Measurements from ENCODE around the gene MACC1.
"Not testable (repeated sequence)": the region's sequence is repeated elsewhere in the genome, so short reads cannot be mapped to it uniquely, and the experiment has no call there.

MACC1 gene

DNA sequence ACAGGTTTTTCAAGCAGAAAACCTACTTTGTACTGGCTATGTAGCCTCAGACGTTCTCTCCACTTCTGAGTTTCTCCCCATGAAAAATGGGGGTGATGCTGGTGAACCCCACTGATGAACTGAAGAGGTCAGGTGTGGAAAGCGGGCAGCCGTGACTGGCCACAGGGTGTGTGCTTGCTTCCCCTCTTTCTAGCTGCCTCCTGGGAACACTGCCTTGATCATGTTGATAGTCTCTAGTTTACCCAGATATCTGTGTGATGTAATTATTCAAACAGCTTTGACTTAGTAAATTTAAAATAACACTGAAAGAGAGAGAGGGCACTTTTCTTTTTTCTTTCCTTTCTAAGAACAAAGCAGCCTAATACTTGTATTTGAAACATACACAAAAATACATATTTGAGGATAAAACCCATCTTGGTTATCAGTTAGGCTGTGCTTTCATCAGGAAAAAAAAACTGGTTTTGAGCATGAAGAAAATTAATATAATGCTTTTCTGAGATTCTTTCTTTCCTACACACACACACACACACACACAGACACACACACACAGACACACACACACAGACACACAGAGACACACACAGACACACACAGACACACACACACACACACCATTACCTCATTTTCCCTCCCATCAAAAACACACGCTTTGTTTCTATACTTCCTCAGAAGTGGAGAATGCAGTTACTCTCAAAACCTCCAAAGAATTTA lies 76.7 kb downstream of the MACC1 start:
- no peak for DNase-seq (ENCODE audit: low read depth in 2 of 2)
- no peak overlapping the region for H3K4me3 ChIP-seq (replicated peaks in 1 of 2; ENCODE audit: low read depth in 2 of 2, low read length in 2 of 2)
- TF ChIP-seq, protein P1, sequence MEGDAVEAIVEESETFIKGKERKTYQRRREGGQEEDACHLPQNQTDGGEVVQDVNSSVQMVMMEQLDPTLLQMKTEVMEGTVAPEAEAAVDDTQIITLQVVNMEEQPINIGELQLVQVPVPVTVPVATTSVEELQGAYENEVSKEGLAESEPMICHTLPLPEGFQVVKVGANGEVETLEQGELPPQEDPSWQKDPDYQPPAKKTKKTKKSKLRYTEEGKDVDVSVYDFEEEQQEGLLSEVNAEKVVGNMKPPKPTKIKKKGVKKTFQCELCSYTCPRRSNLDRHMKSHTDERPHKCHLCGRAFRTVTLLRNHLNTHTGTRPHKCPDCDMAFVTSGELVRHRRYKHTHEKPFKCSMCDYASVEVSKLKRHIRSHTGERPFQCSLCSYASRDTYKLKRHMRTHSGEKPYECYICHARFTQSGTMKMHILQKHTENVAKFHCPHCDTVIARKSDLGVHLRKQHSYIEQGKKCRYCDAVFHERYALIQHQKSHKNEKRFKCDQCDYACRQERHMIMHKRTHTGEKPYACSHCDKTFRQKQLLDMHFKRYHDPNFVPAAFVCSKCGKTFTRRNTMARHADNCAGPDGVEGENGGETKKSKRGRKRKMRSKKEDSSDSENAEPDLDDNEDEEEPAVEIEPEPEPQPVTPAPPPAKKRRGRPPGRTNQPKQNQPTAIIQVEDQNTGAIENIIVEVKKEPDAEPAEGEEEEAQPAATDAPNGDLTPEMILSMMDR (IDR thresholded peaks at IDR 0.05; ENCODE audit: low read depth, low read length), result no peak

DNA sequence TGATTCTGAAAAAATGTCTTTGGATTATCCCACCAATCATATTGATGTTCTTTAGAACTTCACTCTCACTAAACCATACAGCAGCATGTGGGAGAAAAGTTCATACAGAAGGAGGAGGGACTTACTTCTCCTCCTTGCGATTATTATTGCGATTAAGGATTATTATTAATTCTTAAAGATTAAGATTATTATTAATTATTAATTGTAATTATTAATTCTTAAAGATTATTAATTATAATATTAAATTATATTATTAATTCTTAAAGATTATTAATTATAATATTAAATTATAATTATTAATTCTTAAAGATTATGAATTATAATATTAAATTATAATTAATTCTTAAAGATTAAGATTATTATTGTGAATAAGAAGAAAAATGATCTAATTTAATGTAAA lies 80.5 kb downstream of the MACC1 start:
- TF ChIP-seq, protein P1 (IDR thresholded peaks at IDR 0.05; ENCODE audit: low read depth, low read length), result no peak
- no peak overlapping the region for H3K4me3 ChIP-seq (replicated peaks in 1 of 2; ENCODE audit: low read depth in 2 of 2, low read length in 2 of 2)
- DNase-seq (ENCODE audit: low read depth in 2 of 2), result no peak

DNA sequence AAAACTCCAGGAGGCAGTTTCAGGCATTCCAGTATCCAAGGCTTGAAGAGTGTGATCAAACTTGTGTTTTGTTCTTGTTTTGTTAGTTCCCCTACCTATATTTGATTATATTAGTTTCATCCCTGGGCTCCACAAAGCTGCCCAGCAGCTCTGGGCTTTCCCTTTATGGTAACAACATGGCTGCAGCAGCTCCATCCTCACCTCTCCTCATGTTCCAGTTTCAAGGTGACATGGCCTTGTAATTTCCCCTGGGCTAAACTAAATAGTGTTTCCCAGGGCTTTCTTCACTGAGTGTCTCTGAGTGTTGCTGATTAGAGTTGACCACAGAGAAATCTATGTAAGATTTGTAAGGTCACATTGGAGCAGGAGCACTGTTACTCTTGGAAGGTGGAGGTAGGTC lies 83.4 kb downstream of the MACC1 start:
- no peak overlapping the region for H3K4me3 ChIP-seq (replicated peaks in 1 of 2; ENCODE audit: low read depth in 2 of 2, low read length in 2 of 2)
- TF ChIP-seq, protein P1 (IDR thresholded peaks at IDR 0.05; ENCODE audit: low read depth, low read length), result no peak
- DNase-seq (ENCODE audit: low read depth in 2 of 2), result no peak

DNA sequence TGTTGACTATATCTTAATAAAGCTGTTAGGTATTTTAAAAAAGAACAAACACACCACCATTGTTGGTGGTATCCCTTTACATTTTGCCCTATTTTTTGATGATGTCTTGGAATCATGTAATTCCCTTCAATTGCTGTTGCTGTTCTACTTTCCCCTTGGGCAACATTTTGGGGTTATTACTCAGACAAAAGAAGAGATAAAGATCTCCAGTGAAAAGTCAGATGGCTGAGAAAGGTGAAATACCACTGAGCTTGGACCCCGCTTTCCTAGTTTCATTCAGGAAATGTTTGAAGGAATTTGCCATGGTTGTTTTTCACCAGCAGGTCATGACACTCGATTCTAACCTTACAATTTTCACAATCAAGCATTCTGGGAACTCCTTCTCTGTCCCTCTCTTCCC lies 84.6 kb downstream of the MACC1 start:
- DNase-seq (ENCODE audit: low read depth in 2 of 2), result no peak
- TF ChIP-seq, protein P1 (IDR thresholded peaks at IDR 0.05; ENCODE audit: low read depth, low read length), result no peak
- H3K4me3 ChIP-seq (replicated peaks in 1 of 2; ENCODE audit: low read depth in 2 of 2, low read length in 2 of 2), result no peak overlapping the region

DNA sequence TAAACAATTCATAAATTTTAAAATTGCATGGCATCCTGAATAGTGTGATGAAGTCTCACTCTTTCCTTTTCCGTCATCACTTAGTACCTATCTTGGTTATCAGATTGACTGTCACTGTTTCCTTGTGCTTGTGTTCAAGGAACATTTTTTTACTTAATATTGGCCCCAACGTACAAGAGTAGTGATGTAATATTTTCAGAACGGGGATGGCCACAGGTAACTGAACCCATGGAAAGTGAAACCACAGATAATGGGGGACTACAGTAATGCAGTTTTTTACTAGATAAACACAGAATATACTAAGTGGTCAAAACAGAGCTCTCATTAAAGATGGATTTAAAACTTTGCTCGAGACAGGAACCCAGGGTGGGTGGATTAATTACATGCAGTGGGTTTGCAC lies 85.4 kb downstream of the MACC1 start:
- DNase-seq (ENCODE audit: low read depth in 2 of 2), result no peak
- TF ChIP-seq, protein P1 (IDR thresholded peaks at IDR 0.05; ENCODE audit: low read depth, low read length), result no peak
- no peak overlapping the region for H3K4me3 ChIP-seq (replicated peaks in 1 of 2; ENCODE audit: low read depth in 2 of 2, low read length in 2 of 2)

DNA sequence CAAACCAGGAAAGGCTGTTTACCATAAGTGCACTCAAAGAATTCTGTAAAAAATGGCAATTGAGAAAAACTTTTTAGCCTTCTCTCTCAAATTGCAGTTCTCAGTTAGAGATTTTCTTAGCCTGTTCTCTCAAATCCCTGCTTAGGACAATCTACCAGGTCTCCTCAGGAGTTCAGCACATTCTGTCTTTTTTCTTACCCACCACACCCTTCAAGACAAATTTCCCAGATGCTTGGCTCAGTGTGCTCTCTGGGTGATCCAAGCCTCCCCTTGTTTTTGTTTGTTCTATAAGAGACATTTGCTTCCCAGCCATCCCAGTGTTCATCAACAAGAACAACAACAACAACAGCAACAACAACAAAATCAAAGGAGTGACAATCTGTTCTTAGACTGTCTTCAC lies 87.3 kb downstream of the MACC1 start:
- TF ChIP-seq, protein P1 (IDR thresholded peaks at IDR 0.05; ENCODE audit: low read depth, low read length), result no peak
- H3K4me3 ChIP-seq (replicated peaks in 1 of 2; ENCODE audit: low read depth in 2 of 2, low read length in 2 of 2), result no peak overlapping the region
- DNase-seq (ENCODE audit: low read depth in 2 of 2), result no peak

DNA sequence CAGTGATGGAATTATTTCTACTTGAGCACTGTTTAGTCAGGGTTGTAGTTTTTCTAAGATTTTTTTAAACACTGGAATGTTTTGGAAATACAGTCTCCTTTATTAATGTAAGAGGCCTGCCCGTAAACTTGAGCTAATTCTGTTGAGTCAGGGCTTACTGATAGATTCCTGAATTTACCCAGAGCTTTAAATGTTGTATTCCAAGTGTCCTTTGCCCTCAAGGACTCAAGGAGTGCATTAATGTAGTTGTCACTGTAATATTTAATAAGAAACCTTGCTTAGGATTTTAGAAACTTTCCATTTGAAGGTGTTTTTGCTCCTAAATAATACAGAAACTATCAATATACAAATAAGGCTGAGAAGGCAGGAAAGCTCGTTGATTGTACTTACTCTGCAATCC lies 89.2 kb downstream of the MACC1 start:
- no peak for DNase-seq (ENCODE audit: low read depth in 2 of 2)
- H3K4me3 ChIP-seq (replicated peaks in 1 of 2; ENCODE audit: low read depth in 2 of 2, low read length in 2 of 2), result no peak overlapping the region
- TF ChIP-seq, protein P1 (IDR thresholded peaks at IDR 0.05; ENCODE audit: low read depth, low read length), result no peak

DNA sequence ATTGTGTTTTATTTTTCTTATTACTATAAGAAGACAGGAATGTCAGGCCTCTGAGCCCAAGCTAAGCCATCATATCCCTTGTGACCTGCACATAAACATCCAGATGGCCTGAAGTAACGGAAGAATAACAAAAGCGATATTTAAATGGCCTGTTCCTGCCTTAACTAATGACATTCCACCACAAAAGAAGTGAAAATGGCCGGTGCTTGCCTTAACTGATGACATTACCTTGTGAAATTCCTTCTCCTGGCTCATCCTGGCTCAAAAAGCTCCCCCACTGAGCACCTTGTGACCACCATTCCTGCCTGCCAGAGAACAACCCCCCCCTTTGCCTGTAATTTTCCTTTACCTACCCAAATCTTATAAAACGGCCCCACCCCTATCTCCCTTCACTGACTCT lies 91.1 kb downstream of the MACC1 start:
- not testable (repeated sequence) for DNase-seq (ENCODE audit: low read depth in 2 of 2); H3K4me3 ChIP-seq (replicated peaks in 1 of 2; ENCODE audit: low read depth in 2 of 2, low read length in 2 of 2)

DNA sequence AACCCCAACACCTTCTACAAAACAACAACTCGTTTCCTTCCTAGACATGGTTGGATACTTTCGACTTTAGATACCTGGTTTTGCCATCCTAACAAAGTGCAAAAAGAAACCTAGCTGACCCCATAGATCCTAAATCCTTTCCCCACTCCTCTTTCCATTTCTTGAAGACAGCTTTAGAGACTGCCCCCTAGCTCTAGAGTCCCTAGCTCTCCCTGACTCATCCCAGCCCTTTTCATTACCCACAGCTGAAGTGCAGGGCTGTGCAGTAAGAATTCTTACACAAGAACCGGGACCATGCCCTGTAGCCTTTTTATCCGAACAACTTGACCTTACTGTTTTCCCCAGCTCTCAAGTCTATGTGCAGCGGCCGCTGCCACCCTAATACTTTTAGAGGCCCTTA lies 93.1 kb downstream of the MACC1 start:
- DNase-seq (ENCODE audit: low read depth in 2 of 2); H3K4me3 ChIP-seq (replicated peaks in 1 of 2; ENCODE audit: low read depth in 2 of 2, low read length in 2 of 2): not testable (repeated sequence)

DNA sequence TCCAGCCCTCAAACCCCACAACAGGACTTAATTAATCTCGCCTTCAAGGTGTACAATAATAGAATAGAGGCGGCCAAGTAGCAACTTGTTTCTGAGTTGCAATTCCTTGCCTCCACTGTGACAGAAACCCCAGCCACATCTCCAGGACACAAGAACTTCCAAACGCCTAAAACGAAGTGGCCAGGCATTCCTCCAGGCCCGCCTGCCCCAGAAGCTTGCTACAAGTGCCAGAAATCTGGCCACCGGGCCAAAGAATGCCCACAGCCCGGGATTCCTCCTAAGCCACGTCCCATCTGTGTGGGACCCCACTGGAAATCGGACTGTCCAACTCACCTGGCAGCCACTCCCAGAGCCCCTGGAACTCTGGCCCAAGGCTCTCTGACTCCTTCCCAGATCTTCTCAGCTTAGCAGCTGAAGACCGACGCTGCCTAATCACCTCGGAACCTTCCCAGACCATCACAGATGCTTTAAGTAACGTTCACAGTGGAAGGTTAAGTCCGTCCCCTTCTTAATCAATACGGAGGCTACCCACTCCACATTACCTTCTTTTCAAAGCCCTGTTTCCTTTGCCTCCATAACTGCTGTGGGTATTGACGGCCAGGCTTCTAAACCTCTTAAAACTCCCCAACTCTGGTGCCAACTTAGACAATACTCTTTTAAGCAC lies 94.4 kb downstream of the MACC1 start:
- H3K4me3 ChIP-seq (replicated peaks in 1 of 2; ENCODE audit: low read depth in 2 of 2, low read length in 2 of 2); DNase-seq (ENCODE audit: low read depth in 2 of 2): not testable (repeated sequence)
